ENCODE data around the gene BCLAF3.
A peak's percentile ranks its signal among the peaks of the same experiment; 100 is the strongest.

BCLAF3 gene

DNA sequence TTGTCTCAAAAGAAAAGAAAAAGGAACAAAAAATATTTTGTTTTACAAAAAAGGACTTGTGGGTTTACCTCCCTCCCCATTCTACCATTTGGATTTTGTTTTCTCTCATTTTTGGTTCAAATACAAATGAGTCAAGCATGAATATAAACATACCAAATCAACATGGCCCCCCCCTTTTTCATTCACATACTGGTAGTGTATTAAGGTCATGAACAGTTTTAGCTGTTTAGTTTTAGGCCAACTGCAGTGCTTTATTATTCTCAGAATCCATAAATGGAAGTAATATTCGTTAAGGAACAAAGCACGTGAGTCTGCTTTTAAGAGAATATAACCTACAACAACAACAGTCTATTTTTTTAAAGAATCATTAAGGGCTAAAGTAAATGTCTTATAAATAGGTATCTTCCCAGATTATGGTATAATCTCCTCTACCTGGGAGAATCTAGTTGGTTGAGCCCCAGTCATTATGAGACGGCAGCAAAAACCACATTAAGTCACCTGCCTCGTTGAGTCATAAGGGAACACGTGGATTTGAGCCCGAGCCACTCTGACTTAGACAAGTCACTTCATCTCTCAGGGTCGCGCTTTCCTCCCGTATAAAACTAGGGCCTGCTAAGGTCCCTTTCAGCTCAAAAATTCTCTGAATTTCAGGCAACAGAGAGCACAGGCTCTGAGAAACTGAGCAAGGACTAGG is 26.7 kb downstream of the BCLAF3 start:
- peak; percentile 5 for DNase-seq

DNA sequence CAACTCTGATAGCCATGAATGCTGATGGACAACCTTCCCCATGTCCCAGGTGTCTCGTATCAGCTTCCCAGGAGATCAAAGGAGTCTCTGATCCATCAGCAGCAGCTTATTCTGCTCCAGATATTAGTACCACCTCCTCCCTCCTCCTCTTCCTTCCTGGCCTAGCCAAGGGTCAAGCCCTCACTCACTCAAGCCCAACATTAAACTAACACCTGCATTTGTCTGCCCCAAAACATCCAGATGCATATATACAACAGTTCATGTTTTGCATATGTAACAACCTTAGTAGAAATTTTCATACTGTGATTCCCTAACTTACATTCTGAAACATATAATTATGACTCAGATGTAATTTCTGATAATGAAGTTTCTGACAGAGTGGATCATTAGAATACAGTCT is 29.9 kb downstream of the BCLAF3 start:
- no peak for DNase-seq

DNA sequence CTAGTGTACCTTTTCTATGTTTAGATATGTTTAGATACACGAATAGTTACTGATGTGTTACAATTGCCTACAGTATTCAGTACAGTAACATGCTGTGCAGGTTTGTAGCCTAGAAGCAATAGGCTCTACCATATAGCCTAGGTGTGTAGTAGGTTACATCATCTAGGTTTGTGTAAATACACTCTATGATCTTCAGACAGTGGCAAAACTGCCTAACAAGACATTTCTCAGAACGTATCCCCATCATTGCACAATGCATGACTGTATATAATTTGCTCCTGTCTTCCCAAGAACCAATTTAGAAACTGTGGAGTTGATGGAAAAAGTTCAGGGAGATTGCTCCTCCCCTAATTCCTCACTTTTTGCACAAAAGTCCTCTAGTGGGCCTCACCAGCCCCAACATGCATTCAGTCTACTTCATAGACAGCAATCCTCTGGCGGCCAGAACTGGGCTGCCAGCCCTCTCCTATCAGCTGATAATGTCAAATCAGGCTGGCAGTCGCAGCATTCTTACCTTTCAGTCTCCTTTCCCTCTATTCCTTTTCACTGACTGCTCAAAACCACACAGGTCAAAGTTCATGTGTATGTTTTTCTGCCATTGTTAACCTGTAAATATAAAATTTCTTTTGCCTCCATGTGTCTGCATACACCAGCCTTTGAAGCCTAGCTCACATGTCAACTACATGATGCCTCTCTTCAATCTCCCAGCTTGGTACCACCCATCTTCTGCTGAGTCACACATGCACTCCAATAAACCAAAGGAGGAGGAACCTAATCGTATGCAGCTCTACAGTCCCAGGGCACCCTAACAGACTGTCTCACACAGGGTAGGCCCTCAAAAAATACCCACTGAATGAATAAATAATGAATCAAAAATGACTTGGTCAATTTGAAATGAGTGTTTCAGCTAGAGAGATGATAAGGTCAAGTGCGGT is 32.0 kb downstream of the BCLAF3 start:
- no peak for DNase-seq

DNA sequence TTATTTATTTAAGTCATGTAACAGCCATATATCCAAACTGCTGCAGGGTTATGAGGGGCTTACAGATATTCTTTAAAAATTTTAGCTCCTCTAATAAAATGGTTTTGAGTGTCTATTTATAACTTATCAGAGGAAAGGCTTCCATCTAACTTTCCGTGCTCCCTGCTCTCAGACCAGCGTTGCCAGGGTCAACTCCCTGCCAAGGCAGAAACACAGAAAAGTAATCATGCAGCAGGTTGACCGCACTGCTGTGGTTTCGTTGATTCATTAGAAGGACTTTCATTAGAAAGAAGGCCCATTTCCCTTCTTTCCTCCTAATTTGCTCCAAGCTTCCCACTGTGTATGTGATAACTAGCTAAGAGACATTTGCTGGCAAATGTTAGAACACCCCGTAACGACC is 33.9 kb downstream of the BCLAF3 start:
- DNase-seq: no peak

DNA sequence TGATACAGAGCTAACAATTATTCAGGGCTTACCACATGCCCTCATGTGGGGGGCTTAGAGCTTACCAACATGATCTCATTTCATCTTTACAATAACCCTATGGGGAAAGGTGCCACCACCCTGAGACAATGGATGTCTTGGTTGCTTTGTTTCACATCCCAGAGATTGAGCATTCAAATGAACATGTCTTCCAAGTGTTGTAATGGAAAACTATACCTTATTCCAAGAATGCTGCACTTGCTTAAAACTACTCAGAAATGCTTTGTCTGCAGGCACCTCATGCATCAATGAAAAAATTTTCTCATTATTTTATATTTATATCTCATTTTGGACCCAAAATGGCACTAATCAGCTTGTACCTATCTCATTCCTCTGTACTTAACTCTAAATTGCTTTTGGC is 34.6 kb downstream of the BCLAF3 start:
- DNase-seq: no peak

DNA sequence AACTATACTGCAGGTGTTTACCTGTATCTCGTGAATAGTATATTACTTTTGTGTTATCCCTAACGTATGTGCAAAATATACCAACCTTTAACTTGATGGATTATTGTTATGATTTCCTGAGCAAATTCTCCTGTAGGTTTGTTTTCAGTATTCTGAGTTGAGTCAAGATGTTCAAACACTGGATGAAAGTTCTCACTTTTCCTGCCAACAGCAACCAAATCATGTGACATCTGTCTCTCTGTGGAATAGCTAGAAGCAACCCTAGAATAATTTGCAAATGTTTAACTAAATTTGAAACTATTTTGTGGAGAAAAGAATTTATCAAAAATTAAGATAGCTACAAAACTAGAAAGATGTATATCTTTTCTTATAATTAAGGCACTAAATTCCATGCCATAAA is 35.6 kb downstream of the BCLAF3 start:
- no peak for DNase-seq

DNA sequence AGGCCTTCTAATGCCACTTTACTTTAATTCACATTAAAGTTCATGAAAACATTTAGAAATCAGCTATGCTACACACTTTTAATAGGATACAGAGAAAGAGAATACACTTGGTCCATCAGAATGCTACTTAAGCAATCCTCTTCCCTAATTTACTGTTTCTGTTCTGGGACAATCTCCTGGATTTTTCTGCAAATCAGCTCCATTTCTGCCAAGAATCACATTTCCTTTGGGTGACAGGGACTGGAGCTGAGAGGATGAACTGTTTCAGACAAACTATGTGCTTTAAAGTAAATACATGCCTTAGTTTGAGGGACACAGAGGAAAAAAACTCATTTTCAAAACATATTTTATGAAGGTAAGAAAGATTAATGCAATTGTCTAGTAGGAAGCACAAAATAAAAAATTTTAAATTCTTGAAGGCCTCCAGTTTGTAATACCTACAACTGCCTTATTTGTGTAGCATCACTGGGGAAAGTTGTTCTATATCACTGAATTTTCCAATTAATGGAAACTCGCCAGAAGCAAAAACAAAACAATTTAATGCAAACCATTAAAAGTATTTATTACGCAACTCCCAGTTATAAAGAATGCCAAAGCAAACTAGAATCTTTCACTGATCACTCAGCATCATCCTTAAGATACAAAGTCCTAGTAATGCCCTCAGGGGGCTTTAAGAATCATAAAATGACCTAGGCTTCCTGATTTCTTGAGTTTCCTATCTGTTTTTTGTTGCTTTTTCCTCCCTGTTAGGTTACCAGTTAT is 36.3 kb downstream of the BCLAF3 start:
- DNase-seq: no peak

DNA sequence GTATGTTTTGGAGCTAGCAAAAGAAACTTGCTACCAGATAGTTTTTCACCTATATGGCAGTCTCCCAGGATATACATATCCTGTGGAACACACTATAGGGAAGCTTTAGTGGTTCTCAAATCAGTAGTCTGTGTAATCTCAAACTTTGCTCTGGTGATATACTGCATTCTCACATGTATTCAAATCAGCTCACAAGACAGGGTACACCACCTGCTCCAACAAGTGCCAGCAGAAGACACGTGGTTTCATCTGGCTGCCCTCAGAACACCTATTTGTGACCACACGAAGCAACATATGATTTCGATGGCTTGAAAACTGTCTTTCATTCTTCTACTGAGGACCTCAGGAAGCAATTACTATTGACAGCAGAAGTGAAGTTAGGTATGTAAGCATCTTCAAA is 37.7 kb downstream of the BCLAF3 start:
- no peak for DNase-seq

DNA sequence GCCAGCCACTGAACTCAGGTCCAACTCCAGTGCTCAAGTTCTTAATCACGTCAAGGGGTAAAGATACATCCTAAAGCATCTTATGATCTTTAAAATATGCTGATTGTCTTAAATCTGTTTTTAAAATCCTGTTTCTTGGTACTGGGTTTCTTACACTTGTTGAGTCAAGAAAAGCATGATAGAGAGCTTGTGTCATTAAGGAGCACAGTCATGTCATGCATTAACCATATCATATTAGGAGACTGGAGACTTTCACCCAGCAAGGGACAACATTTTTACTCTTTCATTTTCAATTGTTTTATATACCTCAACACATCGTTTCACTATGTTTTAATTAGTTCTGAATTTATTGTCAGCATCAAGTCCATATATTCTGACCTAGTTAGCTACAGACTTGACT is 41.5 kb downstream of the BCLAF3 start:
- no peak for DNase-seq

DNA sequence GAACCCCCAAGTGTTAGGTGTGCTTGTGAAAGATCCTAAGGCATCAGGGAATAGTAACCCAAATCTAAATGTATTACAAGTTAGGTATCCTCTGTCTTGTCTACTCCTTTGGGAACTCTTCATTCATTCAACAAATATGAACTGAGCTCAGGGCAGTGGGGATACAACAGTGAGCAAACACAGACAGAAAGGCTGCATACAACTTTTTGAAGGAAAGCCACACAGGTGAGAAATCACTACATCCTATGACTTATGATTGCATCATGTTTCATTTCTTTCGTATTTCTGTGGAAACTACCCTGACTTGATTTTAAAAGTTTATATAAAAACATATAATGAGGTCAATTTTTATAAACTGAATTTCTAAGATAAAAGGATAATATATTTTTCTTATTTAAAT is 43.2 kb downstream of the BCLAF3 start:
- no peak for DNase-seq

Data from activated T-cell treated with anti-CD3 and anti-CD28 coated beads for 4 hours (primary cell).